ENCODE results near the gene LAMB4.

LAMB4 gene

GRCh38 chr7:108078211-108078673, 51.9 kb downstream of the LAMB4 start:
- no peaks in the 10 kb centered on the region for H3K27me3 ChIP-seq (ENCODE audit: insufficient read depth, poor library complexity, severe bottlenecking)
- no peak overlapping the region for H3K4me3 ChIP-seq (replicated peaks; ENCODE audit: insufficient read depth, low read length)
- H3K27ac ChIP-seq (replicated peaks): no peak overlapping the region
- TF ChIP-seq CTCF (IDR thresholded peaks at IDR 0.05; ENCODE audit: insufficient read depth, low read length) (no peak), REST (IDR thresholded peaks at IDR 0.05; ENCODE audit: insufficient replicate concordance, low read depth) (no peak), GABPA (IDR thresholded peaks at IDR 0.05; ENCODE audit: low read depth) (no peak), POLR2AphosphoS5 (IDR thresholded peaks at IDR 0.05; ENCODE audit: low read depth) (no peak), SPI1 (IDR thresholded peaks at IDR 0.05; ENCODE audit: borderline replicate concordance, low read depth) (no peak)
- DNase-seq (ENCODE audit: low read depth in 1 of 2, low spot score in 1 of 2): no peak

- H3K27ac ChIP-seq (replicated peaks): no peak overlapping the region
- H3K27me3 ChIP-seq (ENCODE audit: insufficient read depth, poor library complexity, severe bottlenecking): no peaks in the 10 kb centered on the region
- DNase-seq (ENCODE audit: low read depth in 1 of 2, low spot score in 1 of 2): no peak
- TF ChIP-seq POLR2AphosphoS5 (IDR thresholded peaks at IDR 0.05; ENCODE audit: low read depth) (no peak), GABPA (IDR thresholded peaks at IDR 0.05; ENCODE audit: low read depth) (no peak), REST (IDR thresholded peaks at IDR 0.05; ENCODE audit: insufficient replicate concordance, low read depth) (no peak), SPI1 (IDR thresholded peaks at IDR 0.05; ENCODE audit: borderline replicate concordance, low read depth) (no peak), CTCF (IDR thresholded peaks at IDR 0.05; ENCODE audit: insufficient read depth, low read length) (no peak)
- no peak overlapping the region for H3K4me3 ChIP-seq (replicated peaks; ENCODE audit: insufficient read depth, low read length)
Observed at GRCh38 chr7:108077709-108078108, 52.5 kb downstream of the LAMB4 start.

DNA sequence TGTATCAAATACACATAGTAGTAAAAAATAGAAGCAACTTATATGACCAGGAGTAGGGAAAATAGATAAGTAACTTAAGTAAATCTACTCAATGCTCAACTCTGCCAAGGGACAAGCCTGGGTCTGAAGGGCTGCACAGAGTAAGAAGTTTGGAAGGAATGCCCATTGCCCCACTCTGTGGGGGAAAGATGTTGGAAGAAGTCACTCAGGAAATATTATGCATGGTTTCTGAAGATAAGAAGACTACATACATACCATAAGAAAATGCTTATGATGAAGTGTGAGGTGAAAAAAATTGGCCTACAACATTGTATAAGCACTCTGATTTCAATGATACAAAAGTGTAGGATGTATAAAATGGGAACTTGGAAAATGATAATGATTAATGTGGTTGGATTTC, 54.0 kb downstream of the LAMB4 start:
- Histone ChIP-seq H3K27me3 (ENCODE audit: insufficient read depth, poor library complexity, severe bottlenecking) (no peaks in the 10 kb centered on the region), H3K27ac (replicated peaks) (no peak overlapping the region), H3K4me3 (replicated peaks; ENCODE audit: insufficient read depth, low read length) (no peak overlapping the region)
- TF ChIP-seq REST (IDR thresholded peaks at IDR 0.05; ENCODE audit: insufficient replicate concordance, low read depth) (no peak), POLR2AphosphoS5 (IDR thresholded peaks at IDR 0.05; ENCODE audit: low read depth) (no peak), GABPA (IDR thresholded peaks at IDR 0.05; ENCODE audit: low read depth) (no peak), SPI1 (IDR thresholded peaks at IDR 0.05; ENCODE audit: borderline replicate concordance, low read depth) (no peak), CTCF (IDR thresholded peaks at IDR 0.05; ENCODE audit: insufficient read depth, low read length) (no peak)
- DNase-seq (ENCODE audit: low read depth in 1 of 2, low spot score in 1 of 2): no peak
